LNCaP clone FGC (cell line): Measurements from ENCODE around the gene NHERF2.

Experiments
- DNase-seq: peaks from one replicate; pipeline ENCODE4 v3.0.0-alpha.2; 2011; ENCODE audit warnings: low read depth
- H3K4me3 ChIP-seq: 2 replicates; pipeline ENCODE4 v1.5.1; 2011; ENCODE audit warnings: mild to moderate bottlenecking, low read depth, low read length, control low read depth
- CTCF ChIP-seq: IDR thresholded peaks from 2 replicates; pipeline ENCODE4 v1.5.1; 2012; ENCODE audit warnings: mild to moderate bottlenecking; ENCODE audit not compliant: control insufficient read depth, insufficient read depth; ENCODE audit errors: extremely low read depth

The NHERF2 gene

GRCh38 chr16:2058872-2059271, 32.2 kb downstream of the NHERF2 start:
- TF ChIP-seq CTCF, result no peak
- H3K4me3 ChIP-seq, result no peak overlapping the region
- no peak for DNase-seq

GRCh38 chr16:2060346-2060745, 33.6 kb downstream of the NHERF2 start:
- DNase-seq, result no peak
- no peak for TF ChIP-seq CTCF
- H3K4me3 ChIP-seq, result no peak overlapping the region

GRCh38 chr16:2061023-2061422, 34.3 kb downstream of the NHERF2 start:
- TF ChIP-seq CTCF, result no peak
- H3K4me3 ChIP-seq, result no peak overlapping the region
- DNase-seq, result no peak

GRCh38 chr16:2061526-2061925, 34.8 kb downstream of the NHERF2 start:
- TF ChIP-seq CTCF, result no peak
- no peak for DNase-seq
- H3K4me3 ChIP-seq, result no peak overlapping the region

GRCh38 chr16:2062801-2063200, 36.1 kb downstream of the NHERF2 start:
- no peak for DNase-seq
- no peak for TF ChIP-seq CTCF
- H3K4me3 ChIP-seq, result no peak overlapping the region

GRCh38 chr16:2063861-2064260, 37.2 kb downstream of the NHERF2 start:
- no peak for DNase-seq
- H3K4me3 ChIP-seq, result no peak overlapping the region
- no peak for TF ChIP-seq CTCF

- H3K4me3 ChIP-seq, result no peak overlapping the region
- DNase-seq, result no peak
- TF ChIP-seq CTCF, result no peak
These were observed 37.8 kb downstream of the NHERF2 start for GRCh38 chr16:2064368-2064945.
